PC-9 (cell line): ENCODE measurements around the gene C20orf202. TPM values are rescaled to one million over a fixed set of nuclear protein-coding genes. Genes with fewer than 3 reads are reported as not detected.

Experiments used
- BruUV-seq: library from RNA; stranded (reverse); fragments of 400-500 nt; replicated peaks from 2 replicates; lab custom pipeline; 2021; lab: Mats Ljungman, UMichigan
- CTCF ChIA-PET: fragments of 300-600 bp; sonication (Branson Sonifier 250); formaldehyde crosslinking; loops from one replicate; lab custom pipeline; 2022; ENCODE audit warnings: antibody characterized with exemption; lab: Charles Lee
- POLR2A ChIA-PET: fragments of 300-600 bp; sonication (Branson Sonifier 250); formaldehyde crosslinking; loops from one replicate; lab custom pipeline; 2022; ENCODE audit warnings: antibody characterized with exemption; ENCODE audit not compliant: unreplicated experiment; lab: Charles Lee
- DNase-seq, 2 experiments: peaks; one replicate each; pipeline versions ENCODE4 v3.0.0 to v3.0.0-alpha.2; 2015 to 2022; ENCODE audit warnings: mixed read lengths in 1 of 2
- H2AFZ ChIP-seq: fragments of 200-600 bp; sonication (generic); 2 replicates; pipeline ENCODE4 v1.8.1; 2017; ENCODE audit warnings: antibody characterized with exemption
- H3F3A ChIP-seq: fragments of 200-600 bp; sonication (generic); 2 replicates; pipeline ENCODE4 v1.8.1; 2017; ENCODE audit warnings: antibody characterized with exemption, mild to moderate bottlenecking, low read depth; ENCODE audit not compliant: insufficient read depth
- H3K27ac ChIP-seq: fragments of 200-600 bp; sonication (generic); 2 replicates; pipeline ENCODE4 v1.6.1; 2016; ENCODE audit warnings: mixed run types
- H3K27me3 ChIP-seq: fragments of 200-600 bp; sonication (generic); 2 replicates; pipeline ENCODE4 v1.6.1; 2016; ENCODE audit warnings: low read depth, mixed run types; ENCODE audit not compliant: insufficient read depth
- H3K36me3 ChIP-seq: fragments of 200-600 bp; sonication (generic); 2 replicates; pipeline ENCODE4 v1.6.1; 2016; ENCODE audit warnings: low read depth, mixed run types
- H3K4me1 ChIP-seq: fragments of 200-600 bp; sonication (generic); replicated peaks from 2 replicates; pipeline ENCODE4 v1.6.1; 2016; ENCODE audit warnings: mixed run types; ENCODE audit not compliant: insufficient read depth
- H3K4me2 ChIP-seq: fragments of 200-600 bp; sonication (generic); 2 replicates; pipeline ENCODE4 v1.6.1; 2017; ENCODE audit warnings: mixed run types
- H3K4me3 ChIP-seq: fragments of 200-600 bp; sonication (generic); 2 replicates; pipeline ENCODE4 v1.6.1; 2016; ENCODE audit warnings: mixed run types
- H3K79me2 ChIP-seq: fragments of 200-600 bp; sonication (generic); 2 replicates; pipeline ENCODE4 v1.6.1; 2017; ENCODE audit warnings: low read depth, mixed run types
- H3K9me2 ChIP-seq: fragments of 200-600 bp; sonication (generic); 2 replicates; pipeline ENCODE4 v1.8.1; 2017; ENCODE audit warnings: mild to moderate bottlenecking; ENCODE audit not compliant: insufficient read depth
- H3K9me3 ChIP-seq: fragments of 200-600 bp; sonication (generic); 2 replicates; pipeline ENCODE4 v1.8.1; 2016; ENCODE audit warnings: low read depth; ENCODE audit not compliant: insufficient read depth
- H4K20me1 ChIP-seq: fragments of 200-600 bp; sonication (generic); 2 replicates; pipeline ENCODE4 v1.8.1; 2017; ENCODE audit not compliant: insufficient read depth
- EZH2 ChIP-seq: fragments of 200-600 bp; sonication (generic); IDR thresholded peaks from 2 replicates; pipeline ENCODE4 v1.8.0; 2017; ENCODE audit warnings: antibody characterized with exemption, low read depth
- intact Hi-C: fragments of 100-400 bp; cut with micrococcal nuclease; formaldehyde crosslinking; loops from one replicate; pipeline ENCODE4 v1.10.0; 2022; ENCODE audit not compliant: unreplicated experiment
- total RNA-seq: library from RNA; stranded (reverse); gene quantifications from 2 replicates; pipeline ENCODE4 v1.2.3, GENCODE V29; 2021
- TF ChIP-seq, protein P1 (sequence below): fragments of 200-600 bp; sonication (generic); conservative IDR thresholded peaks from 2 replicates; pipeline ENCODE4 v1.6.1; 2017; ENCODE audit warnings: mixed run types, antibody characterized with exemption, mild to moderate bottlenecking, moderate library complexity

The C20orf202 gene
- total RNA-seq, 1 experiment from 2014 or later = not detected

DNA sequence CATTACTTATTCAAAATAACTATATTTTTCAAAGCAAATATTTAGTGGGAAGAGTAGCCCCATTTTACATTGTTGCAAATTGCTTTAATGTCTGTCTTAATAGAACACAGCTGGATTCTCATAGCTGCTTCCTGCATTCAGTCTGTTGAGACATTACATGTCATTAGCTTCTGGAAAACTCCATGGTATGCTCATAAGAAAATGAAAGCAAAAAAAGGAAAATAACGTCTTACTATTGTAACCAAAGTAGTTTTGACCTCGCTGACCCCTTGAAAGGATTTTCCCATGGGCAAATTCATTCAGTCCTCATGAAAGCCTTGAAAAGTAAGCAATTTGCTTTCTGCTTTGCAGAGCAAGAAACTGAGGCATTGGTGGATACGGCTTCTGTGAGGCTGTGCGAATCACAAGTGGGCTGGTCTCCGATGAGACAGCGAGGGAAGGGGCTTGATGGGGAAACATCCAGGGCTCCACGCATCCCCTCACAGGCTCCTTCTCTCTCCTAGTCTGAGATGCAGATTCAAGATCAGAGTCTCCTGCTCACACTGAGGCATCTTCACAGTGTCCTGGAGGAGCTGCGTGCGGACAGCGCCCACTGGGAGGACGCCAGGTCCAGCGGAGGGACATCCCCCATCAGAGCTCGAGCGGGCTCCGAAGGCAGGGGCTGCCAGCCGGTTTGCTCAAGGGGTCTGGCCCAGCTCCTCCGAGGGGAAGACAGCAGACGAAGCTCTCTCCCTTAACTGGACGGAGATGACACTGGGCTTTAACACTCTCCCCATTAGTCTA lies 3.3 kb downstream of the C20orf202 start:
- intact Hi-C loops = no loop called here
- H3K27me3 ChIP-seq = peaks cover 45% of the 10 kb centered on the region
- BruUV-seq = no TSS peak
- TF ChIP-seq, protein P1, sequence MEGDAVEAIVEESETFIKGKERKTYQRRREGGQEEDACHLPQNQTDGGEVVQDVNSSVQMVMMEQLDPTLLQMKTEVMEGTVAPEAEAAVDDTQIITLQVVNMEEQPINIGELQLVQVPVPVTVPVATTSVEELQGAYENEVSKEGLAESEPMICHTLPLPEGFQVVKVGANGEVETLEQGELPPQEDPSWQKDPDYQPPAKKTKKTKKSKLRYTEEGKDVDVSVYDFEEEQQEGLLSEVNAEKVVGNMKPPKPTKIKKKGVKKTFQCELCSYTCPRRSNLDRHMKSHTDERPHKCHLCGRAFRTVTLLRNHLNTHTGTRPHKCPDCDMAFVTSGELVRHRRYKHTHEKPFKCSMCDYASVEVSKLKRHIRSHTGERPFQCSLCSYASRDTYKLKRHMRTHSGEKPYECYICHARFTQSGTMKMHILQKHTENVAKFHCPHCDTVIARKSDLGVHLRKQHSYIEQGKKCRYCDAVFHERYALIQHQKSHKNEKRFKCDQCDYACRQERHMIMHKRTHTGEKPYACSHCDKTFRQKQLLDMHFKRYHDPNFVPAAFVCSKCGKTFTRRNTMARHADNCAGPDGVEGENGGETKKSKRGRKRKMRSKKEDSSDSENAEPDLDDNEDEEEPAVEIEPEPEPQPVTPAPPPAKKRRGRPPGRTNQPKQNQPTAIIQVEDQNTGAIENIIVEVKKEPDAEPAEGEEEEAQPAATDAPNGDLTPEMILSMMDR = no peak
- no peak for TF ChIP-seq EZH2
- no peaks in the 10 kb centered on the region; the same call in 1 of the 2 replicates for H3K4me1 ChIP-seq
- POLR2A ChIA-PET = no interaction called here
- no peaks in the 10 kb centered on the region for H3K9me2 ChIP-seq
- H3K9me3 ChIP-seq = no peaks in the 10 kb centered on the region
- H3K4me3 ChIP-seq = no peak overlapping the region
- H3K36me3 ChIP-seq = no peaks in the 10 kb centered on the region
- no peaks in the 10 kb centered on the region for H3F3A ChIP-seq
- CTCF ChIA-PET = no interaction called here
- no peak overlapping the region for H3K4me2 ChIP-seq
- no peak overlapping the region for H3K27ac ChIP-seq
- no peaks in the 10 kb centered on the region for H3K79me2 ChIP-seq
- no peak overlapping the region for H2AFZ ChIP-seq
- DNase-seq = no peak
- H4K20me1 ChIP-seq = no peaks in the 10 kb centered on the region

DNA sequence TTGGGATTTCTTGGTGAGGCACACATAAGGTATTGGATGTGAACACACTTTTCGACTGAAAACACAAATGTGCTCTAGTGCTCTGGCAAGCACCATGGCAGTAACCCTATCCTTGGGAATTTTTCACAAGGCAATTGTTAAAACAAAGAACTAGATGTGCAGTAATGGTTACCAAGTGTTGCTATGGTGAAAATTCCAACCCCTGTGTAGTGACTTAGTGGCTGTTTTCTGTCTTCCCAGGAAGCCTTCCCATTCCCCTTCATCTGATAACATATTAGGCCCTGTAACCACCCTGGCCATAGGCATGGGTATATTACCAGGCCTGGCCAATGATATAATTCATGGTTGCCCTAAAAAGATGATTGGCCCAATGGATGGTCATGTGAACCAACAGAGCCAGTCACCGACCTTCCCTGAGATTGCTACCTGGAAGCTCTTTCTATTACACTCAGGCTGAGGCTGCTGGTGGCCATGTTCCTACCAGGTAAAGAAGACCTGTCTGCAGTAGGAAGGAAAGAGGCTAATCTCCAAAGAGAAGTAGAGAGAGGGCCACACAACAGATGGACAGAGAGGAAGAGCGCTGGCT lies 4.1 kb downstream of the C20orf202 start:
- Histone ChIP-seq H3K27ac (no peak overlapping the region), H3K9me2 (no peaks in the 10 kb centered on the region), H3K4me2 (no peak overlapping the region), H2AFZ (no peak overlapping the region), H3F3A (no peaks in the 10 kb centered on the region), H3K4me1 (no peaks in the 10 kb centered on the region; the same call in 1 of the 2 replicates), H4K20me1 (no peaks in the 10 kb centered on the region), H3K27me3 (peaks cover 51% of the 10 kb centered on the region), H3K79me2 (no peaks in the 10 kb centered on the region), H3K9me3 (no peaks in the 10 kb centered on the region), H3K4me3 (no peak overlapping the region), H3K36me3 (no peaks in the 10 kb centered on the region)
- BruUV-seq = no TSS peak
- POLR2A ChIA-PET = no interaction called here
- intact Hi-C loops = no loop called here
- TF ChIP-seq EZH2 = no peak
- TF ChIP-seq, protein P1 = no peak
- CTCF ChIA-PET = no interaction called here
- DNase-seq = no peak

DNA sequence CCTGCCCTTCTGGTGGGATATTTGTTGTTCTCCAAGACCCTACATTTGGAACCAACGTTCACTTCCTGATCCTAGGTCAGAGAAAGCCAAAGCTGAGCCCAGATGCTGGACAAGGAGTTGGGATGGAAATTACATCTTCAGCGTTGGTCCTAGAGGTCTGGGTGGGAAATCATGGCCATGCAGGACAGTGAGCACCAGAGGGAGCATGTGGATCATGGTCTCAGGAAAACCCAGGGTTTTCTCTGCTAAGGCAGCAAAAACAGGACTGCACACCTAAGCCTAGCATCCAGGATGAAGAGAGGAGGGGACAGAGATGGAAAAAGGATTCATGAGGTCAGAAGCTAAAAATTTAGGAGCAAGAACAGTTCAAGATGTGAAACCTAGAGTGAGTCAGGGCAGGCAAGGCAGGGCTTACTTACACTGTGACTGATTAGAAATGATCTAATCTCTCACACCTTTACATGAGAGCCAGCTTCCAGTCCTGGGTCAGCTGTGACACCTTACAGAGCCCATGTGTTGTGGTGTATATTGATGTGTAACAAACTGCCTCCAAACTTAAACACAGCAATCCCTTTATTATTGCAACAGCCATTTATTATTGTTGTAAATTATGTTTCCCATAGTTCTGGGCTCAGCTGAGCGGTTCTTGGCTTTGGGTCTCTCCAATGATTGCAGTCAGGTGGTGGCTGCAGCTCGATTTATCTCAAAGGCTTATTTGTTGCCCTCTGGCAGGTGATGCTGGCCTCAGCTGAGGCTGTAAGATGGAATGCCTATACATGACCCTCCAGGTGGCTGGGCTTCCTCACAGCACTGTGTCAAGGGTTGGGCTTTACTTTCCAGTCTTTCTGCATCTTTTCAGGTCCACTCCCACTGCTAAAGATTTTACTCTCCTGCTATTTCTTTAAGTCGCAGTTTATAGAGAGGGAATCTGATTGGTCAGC lies 6.5 kb downstream of the C20orf202 start:
- H3K4me3 ChIP-seq = no peak overlapping the region
- ChIA-PET CTCF (no interaction called here), POLR2A (no interaction called here)
- no peak overlapping the region for H2AFZ ChIP-seq
- H3K4me2 ChIP-seq = no peak overlapping the region
- H3F3A ChIP-seq = no peaks in the 10 kb centered on the region
- no peaks in the 10 kb centered on the region for H4K20me1 ChIP-seq
- BruUV-seq = no TSS peak
- no peaks in the 10 kb centered on the region for H3K9me3 ChIP-seq
- H3K27ac ChIP-seq = no peak overlapping the region
- no peaks in the 10 kb centered on the region for H3K36me3 ChIP-seq
- H3K27me3 ChIP-seq = peaks cover 71% of the 10 kb centered on the region
- no peak for TF ChIP-seq EZH2
- TF ChIP-seq, protein P1 = peak; percentile 48
- intact Hi-C loops = loop anchor here (2.0 to 5.0 kb wide), 2 partner anchors 231 to 252 kb away; no protein-coding TSS in a partner anchor
- peak in 1 of 2 experiments; percentile 19 for DNase-seq
- H3K79me2 ChIP-seq = no peaks in the 10 kb centered on the region
- H3K4me1 ChIP-seq = no peaks in the 10 kb centered on the region
- H3K9me2 ChIP-seq = no peaks in the 10 kb centered on the region
